HG03520 (cell line): Measurements from ENCODE around the gene NFIA.
"Not testable (repeated sequence)": the region's sequence is repeated elsewhere in the genome, so short reads cannot be mapped to it uniquely, and the experiment has no call there.

ENCODE experiments used
- ATAC-seq: cut with Tn5 transposase; IDR thresholded peaks from one replicate; pipeline ENCODE4 v1.9.1; 2021; ENCODE audit warnings: mild to moderate bottlenecking, moderate library complexity; ENCODE audit not compliant: unreplicated experiment

The NFIA gene

GRCh38 chr1:61124696-61125095 lies 42.3 kb downstream of the NFIA start:
- no peak for ATAC-seq

- ATAC-seq, result no peak
These were observed 42.9 kb downstream of the NFIA start for GRCh38 chr1:61125263-61125662.

GRCh38 chr1:61125895-61126294 lies 43.5 kb downstream of the NFIA start:
- no peak for ATAC-seq

- not testable (repeated sequence) for ATAC-seq
These were observed 44.5 kb downstream of the NFIA start for GRCh38 chr1:61126843-61127242.

- ATAC-seq, result no peak
These were observed 48.1 kb downstream of the NFIA start for GRCh38 chr1:61130338-61131000.

- no peak for ATAC-seq
These were observed 48.9 kb downstream of the NFIA start for GRCh38 chr1:61131248-61131647.

GRCh38 chr1:61131716-61132115 lies 49.4 kb downstream of the NFIA start:
- ATAC-seq, result no peak

- ATAC-seq, result no peak
These were observed 49.8 kb downstream of the NFIA start for GRCh38 chr1:61132176-61132638.

- no peak for ATAC-seq
These were observed 50.4 kb downstream of the NFIA start for GRCh38 chr1:61132645-61133334.

- ATAC-seq, result no peak
These were observed 51.1 kb downstream of the NFIA start for GRCh38 chr1:61133335-61134019.

GRCh38 chr1:61135291-61135690 lies 52.9 kb downstream of the NFIA start:
- ATAC-seq, result no peak

GRCh38 chr1:61138305-61138704 lies 55.9 kb downstream of the NFIA start:
- no peak for ATAC-seq

- ATAC-seq, result no peak
These were observed 56.8 kb downstream of the NFIA start for GRCh38 chr1:61138921-61139774.

GRCh38 chr1:61139775-61140549 lies 57.6 kb downstream of the NFIA start:
- no peak for ATAC-seq

- no peak for ATAC-seq
These were observed 58.4 kb downstream of the NFIA start for GRCh38 chr1:61140778-61141177.

- ATAC-seq, result no peak
These were observed 59.1 kb downstream of the NFIA start for GRCh38 chr1:61141288-61142042.

- no peak for ATAC-seq
These were observed 59.7 kb downstream of the NFIA start for GRCh38 chr1:61142043-61142440.

- no peak for ATAC-seq
These were observed 60.6 kb downstream of the NFIA start for GRCh38 chr1:61142726-61143500.
